ENCODE results near the gene PCA3.

DNA sequence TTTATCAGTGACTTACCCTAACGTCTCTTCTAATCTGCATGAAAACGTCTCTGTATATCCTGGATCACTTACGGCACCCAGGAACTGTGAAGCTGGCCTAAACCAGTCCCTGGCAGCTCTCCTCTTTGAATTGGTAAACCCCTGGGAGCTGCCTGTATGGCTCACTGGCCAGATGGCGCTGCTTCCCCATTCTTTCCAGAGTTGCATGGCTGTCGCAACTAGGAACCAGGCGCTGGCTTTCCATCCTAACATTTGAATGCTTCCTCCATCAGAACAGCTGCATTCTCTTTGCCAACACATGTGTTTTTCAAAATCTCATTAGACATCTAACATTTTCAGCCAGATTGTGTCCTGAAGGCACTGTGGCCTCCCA lies 8.0 kb upstream of the PCA3 start:
- TF ChIP-seq, protein P1, sequence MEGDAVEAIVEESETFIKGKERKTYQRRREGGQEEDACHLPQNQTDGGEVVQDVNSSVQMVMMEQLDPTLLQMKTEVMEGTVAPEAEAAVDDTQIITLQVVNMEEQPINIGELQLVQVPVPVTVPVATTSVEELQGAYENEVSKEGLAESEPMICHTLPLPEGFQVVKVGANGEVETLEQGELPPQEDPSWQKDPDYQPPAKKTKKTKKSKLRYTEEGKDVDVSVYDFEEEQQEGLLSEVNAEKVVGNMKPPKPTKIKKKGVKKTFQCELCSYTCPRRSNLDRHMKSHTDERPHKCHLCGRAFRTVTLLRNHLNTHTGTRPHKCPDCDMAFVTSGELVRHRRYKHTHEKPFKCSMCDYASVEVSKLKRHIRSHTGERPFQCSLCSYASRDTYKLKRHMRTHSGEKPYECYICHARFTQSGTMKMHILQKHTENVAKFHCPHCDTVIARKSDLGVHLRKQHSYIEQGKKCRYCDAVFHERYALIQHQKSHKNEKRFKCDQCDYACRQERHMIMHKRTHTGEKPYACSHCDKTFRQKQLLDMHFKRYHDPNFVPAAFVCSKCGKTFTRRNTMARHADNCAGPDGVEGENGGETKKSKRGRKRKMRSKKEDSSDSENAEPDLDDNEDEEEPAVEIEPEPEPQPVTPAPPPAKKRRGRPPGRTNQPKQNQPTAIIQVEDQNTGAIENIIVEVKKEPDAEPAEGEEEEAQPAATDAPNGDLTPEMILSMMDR (IDR thresholded peaks at IDR 0.05) = peak; percentile 37
- TF ChIP-seq POLR2A (IDR thresholded peaks at IDR 0.05; ENCODE audit: low read length) (no peak), EP300 (IDR thresholded peaks at IDR 0.05) (no peak), RAD21 (conservative IDR thresholded peaks at IDR 0.05 in 1 of 2, IDR thresholded peaks at IDR 0.05 in 1 of 2) (peak; percentile 47 to 61)
